HL-60 (cell line): ENCODE data around the gene GYG2.
"Not testable (repeated sequence)": the region's sequence is repeated elsewhere in the genome, so short reads cannot be mapped to it uniquely, and the experiment has no call there.

Experiments
- DNase-seq, 2 experiments: peaks; one replicate each; pipeline ENCODE4 v3.0.0-alpha.2; 2010 to 2020; ENCODE audit warnings: low read depth in 1 of 2, low spot score in 1 of 2
- H3K27ac ChIP-seq: fragments of 250-450 bp; sonication (Bioruptor Pico); replicated peaks from 2 replicates; pipeline ENCODE4 v1.5.1; 2020; ENCODE audit warnings: mild to moderate bottlenecking, moderate library complexity
- H3K27me3 ChIP-seq: fragments of 250-450 bp; sonication (Bioruptor Pico); 2 replicates; pipeline ENCODE4 v1.5.1; 2021; ENCODE audit warnings: mild to moderate bottlenecking, moderate library complexity; ENCODE audit not compliant: insufficient read depth, poor library complexity, severe bottlenecking
- H3K4me3 ChIP-seq: replicated peaks from 2 replicates; pipeline ENCODE4 v1.5.1; 2011; ENCODE audit warnings: mild to moderate bottlenecking, control low read depth, low read length; ENCODE audit not compliant: insufficient read depth
- GABPA ChIP-seq: IDR thresholded peaks from 2 replicates; pipeline ENCODE4 v1.6.1; 2012; ENCODE audit warnings: low read depth
- POLR2AphosphoS5 ChIP-seq: IDR thresholded peaks from 2 replicates; pipeline ENCODE4 v1.6.1; 2012; ENCODE audit warnings: low read depth
- SPI1 ChIP-seq: IDR thresholded peaks from 2 replicates; pipeline ENCODE4 v1.6.1; 2012; ENCODE audit warnings: low read depth, mild to moderate bottlenecking, borderline replicate concordance
- TF ChIP-seq, protein P1 (sequence below): IDR thresholded peaks from 2 replicates; pipeline ENCODE4 v1.6.1; 2012; ENCODE audit warnings: low read depth; ENCODE audit not compliant: insufficient replicate concordance
- TF ChIP-seq, protein P2 (sequence below): IDR thresholded peaks from one replicate; pipeline ENCODE4 v1.5.1; 2011; ENCODE audit warnings: low read length, control low read depth, inconsistent platforms; ENCODE audit not compliant: insufficient read depth

Gene GYG2

DNA sequence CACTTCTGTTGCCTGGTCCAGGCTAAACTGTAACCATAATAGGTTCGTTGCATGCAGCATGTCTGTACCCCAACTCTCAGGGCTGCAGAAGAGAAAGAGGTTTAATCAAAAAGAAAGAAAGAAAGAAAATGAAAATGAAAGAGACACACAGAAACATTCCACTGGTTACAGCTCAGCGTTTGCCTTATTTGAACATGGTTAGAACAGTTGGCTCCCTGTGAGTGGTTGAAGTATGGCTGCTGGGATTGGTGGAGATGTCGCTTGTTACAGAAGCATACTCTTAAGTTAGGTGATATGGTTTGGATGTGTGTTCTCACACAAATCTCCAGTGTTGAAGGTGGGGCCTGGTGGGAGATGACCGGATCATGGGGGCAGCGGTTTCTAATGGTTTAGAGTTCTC, 64.1 kb downstream of the GYG2 start:
- Histone ChIP-seq H3K27ac (no peak overlapping the region), H3K4me3 (no peak overlapping the region), H3K27me3 (no peaks in the 10 kb centered on the region)
- no peak for TF ChIP-seq POLR2AphosphoS5
- TF ChIP-seq SPI1: no peak
- TF ChIP-seq, protein P1, sequence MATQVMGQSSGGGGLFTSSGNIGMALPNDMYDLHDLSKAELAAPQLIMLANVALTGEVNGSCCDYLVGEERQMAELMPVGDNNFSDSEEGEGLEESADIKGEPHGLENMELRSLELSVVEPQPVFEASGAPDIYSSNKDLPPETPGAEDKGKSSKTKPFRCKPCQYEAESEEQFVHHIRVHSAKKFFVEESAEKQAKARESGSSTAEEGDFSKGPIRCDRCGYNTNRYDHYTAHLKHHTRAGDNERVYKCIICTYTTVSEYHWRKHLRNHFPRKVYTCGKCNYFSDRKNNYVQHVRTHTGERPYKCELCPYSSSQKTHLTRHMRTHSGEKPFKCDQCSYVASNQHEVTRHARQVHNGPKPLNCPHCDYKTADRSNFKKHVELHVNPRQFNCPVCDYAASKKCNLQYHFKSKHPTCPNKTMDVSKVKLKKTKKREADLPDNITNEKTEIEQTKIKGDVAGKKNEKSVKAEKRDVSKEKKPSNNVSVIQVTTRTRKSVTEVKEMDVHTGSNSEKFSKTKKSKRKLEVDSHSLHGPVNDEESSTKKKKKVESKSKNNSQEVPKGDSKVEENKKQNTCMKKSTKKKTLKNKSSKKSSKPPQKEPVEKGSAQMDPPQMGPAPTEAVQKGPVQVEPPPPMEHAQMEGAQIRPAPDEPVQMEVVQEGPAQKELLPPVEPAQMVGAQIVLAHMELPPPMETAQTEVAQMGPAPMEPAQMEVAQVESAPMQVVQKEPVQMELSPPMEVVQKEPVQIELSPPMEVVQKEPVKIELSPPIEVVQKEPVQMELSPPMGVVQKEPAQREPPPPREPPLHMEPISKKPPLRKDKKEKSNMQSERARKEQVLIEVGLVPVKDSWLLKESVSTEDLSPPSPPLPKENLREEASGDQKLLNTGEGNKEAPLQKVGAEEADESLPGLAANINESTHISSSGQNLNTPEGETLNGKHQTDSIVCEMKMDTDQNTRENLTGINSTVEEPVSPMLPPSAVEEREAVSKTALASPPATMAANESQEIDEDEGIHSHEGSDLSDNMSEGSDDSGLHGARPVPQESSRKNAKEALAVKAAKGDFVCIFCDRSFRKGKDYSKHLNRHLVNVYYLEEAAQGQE: no peak
- TF ChIP-seq, protein P2, sequence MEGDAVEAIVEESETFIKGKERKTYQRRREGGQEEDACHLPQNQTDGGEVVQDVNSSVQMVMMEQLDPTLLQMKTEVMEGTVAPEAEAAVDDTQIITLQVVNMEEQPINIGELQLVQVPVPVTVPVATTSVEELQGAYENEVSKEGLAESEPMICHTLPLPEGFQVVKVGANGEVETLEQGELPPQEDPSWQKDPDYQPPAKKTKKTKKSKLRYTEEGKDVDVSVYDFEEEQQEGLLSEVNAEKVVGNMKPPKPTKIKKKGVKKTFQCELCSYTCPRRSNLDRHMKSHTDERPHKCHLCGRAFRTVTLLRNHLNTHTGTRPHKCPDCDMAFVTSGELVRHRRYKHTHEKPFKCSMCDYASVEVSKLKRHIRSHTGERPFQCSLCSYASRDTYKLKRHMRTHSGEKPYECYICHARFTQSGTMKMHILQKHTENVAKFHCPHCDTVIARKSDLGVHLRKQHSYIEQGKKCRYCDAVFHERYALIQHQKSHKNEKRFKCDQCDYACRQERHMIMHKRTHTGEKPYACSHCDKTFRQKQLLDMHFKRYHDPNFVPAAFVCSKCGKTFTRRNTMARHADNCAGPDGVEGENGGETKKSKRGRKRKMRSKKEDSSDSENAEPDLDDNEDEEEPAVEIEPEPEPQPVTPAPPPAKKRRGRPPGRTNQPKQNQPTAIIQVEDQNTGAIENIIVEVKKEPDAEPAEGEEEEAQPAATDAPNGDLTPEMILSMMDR: no peak
- no peak for TF ChIP-seq GABPA
- no peak for DNase-seq

DNA sequence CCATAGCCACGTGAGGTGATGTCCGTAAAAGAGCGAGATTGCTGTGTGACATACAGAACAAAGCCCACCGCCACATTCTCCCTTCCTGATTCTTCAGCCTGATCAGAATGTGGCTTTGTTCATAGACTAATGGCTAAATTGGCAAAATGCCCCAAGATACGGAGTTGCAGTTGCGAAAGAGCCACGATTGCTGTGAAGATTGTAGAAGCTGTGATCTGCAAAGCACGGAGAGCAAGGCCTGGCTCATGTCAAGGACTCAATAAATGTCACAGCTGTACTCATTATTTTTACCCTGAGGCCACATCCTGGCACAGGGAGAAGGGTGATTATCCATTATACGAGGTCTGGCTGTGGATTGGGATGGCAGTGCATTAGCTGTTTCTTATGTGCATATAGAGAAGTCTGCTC, 66.2 kb downstream of the GYG2 start:
- Histone ChIP-seq H3K4me3 (no peak overlapping the region), H3K27ac (peak overlapping the region; percentile 24), H3K27me3 (no peaks in the 10 kb centered on the region)
- TF ChIP-seq POLR2AphosphoS5: no peak
- DNase-seq: peak; percentile 29 to 85

DNA sequence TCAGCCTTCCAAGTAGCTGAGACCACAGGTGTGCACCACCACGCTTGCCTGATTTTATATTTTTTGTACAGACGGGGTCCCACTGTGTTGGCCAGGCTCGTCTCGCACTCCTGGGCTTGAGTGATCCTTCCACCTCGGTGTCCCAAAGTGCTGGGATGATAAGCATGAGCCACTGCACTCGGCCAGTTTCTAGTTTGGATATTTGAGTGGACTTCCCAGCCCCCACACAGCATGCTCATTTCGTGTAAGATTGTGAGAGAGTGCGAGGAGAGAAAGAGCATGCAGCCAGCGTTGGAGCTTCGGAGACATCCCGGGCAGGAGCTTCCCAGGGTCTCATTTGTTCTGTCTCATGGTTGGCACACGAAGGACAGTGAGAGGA, 68.6 kb downstream of the GYG2 start:
- Histone ChIP-seq H3K27ac (peak overlapping the region; percentile 60), H3K27me3 (no peaks in the 10 kb centered on the region), H3K4me3 (no peak overlapping the region)
- TF ChIP-seq, protein P2: no peak
- no peak for TF ChIP-seq GABPA
- no peak for TF ChIP-seq SPI1
- TF ChIP-seq POLR2AphosphoS5: no peak
- TF ChIP-seq, protein P1: no peak
- no peak for DNase-seq

DNA sequence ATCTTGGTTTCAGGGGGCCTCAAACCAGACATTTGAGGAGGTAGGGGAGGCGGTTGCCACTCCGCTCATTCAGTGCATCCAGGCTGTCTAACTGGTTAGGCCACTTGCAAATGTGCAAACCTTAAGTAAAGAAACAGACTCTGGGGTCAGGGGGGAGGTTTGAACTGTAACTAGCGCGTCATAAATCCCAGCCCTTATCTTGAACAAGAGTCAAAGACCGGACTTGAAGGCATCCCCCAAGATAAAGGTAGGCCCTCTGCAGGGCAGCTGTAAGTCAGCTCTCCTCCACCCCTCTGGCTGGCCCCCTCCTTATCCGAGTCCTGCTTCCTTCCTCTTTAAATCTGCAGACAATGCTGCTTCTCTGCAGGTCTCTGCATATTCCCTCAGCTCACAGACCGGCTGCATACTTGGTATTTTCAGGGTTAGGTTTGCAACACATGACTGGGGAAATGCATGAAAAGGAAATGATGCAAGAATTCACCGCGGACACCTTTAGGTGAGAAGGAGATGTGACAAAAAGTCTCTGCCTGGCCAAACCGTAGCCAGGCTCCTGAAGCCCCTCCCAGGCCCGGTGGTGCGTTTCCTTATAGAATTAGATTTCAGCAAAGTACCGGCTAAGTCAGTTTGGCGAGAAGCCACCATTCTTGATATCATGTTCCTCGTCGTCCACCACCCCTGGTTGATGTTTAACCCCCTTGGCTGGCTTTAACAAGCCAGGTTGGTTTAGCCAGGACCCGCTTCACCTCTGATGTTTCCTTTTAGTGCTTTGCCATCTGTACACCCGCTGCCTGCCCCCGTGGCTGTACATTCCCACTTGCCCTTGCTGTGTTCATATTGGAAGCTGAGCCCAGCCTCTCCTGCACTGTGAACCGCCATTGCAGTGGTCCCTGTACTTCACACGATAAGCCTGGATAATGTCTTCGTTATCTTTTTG, 69.2 kb downstream of the GYG2 start:
- H3K4me3 ChIP-seq: not testable (repeated sequence)
- DNase-seq: peak; percentile 72 to 86

More for the DNA sequence above, 69.2 kb downstream of the GYG2 start:
- H3K27ac ChIP-seq: peak overlapping the region; percentile 60
- peak; percentile 23; the same call in 1 of the 2 replicates for TF ChIP-seq SPI1
- H3K27me3 ChIP-seq: not testable (repeated sequence)
